HG02623 (cell line): ENCODE measurements around the gene RNF150.

ENCODE experiments used
- ATAC-seq: cut with Tn5 transposase; IDR thresholded peaks from one replicate; pipeline ENCODE4 v1.9.1; 2021; ENCODE audit warnings: moderate library complexity; ENCODE audit not compliant: unreplicated experiment

Gene RNF150

DNA sequence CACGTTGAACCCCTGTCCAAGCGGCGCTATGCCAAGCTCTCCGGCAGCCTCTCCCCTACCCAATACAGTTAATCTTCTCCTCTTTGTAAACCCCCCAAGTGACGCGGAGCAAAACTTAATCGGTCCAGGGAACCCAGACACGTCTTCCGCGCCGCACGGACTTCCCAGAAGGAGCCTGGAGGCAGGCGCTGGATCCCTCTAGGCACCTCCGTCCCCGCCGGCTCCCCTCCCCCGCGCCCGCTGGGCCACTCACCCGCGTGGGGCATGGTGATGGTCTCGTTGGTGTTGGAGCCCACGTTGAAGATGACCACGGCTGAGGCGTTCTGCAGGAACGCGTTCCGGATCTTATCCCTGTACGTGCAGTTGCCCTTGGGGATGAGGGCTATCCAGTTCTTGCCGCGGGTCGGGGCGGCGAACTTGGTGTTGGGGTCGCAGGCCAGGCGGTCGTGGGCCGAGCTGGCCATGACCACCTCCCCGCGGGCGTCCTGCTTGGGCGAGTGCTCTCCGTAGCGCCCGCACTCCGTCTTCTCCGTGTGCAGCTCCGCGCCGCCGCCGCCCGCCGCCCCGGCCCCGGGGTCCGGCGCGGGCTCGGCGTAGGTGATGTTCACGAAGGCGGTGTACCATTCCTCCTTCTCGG lies 1.1 kb downstream of the RNF150 start:
- no peak for ATAC-seq

GRCh38 chr4:141131723-141132071 lies 1.6 kb downstream of the RNF150 start:
- ATAC-seq, result no peak

- no peak for ATAC-seq
Observed at GRCh38 chr4:141130947-141131605, 2.2 kb downstream of the RNF150 start.

DNA sequence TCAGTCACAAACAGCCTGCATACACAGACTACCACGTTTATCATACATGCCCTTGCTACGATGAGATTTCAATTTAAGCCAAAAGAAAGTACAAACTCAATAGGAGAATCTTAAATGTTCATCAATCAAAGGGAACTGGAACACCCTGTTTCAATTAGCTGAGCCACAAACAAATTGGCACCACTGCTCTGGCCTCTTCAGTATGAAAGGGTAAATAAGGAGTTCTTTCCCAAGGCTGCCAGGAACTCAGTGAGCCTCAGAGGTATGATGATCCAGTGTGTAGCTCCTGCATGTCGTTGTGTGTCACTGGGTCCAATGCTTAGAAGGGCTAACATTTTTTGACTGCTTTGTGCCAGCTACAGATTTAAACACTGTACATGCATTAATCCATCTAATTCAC lies 5.4 kb downstream of the RNF150 start:
- ATAC-seq, result no peak

- no peak for ATAC-seq
Observed at GRCh38 chr4:141126769-141127168, 6.5 kb downstream of the RNF150 start.

DNA sequence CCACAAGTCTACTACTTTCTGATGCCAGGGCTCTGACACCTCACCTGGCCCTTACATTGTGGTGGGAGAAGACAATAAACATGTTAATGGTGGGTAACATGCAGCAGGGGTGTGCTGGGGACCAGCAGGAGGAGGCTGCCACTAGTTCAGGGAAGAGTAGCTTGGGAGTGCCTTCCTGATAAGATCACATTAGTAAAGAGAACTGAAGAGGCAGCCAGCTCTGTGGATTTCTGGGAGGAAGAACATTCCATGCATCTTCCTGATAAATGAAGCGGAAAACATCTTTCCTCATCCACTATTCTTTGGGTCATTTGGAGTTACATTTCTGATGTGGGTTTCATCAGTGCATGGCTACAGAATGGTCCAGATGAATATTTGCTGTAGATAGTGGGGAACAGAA lies 9.0 kb downstream of the RNF150 start:
- no peak for ATAC-seq

DNA sequence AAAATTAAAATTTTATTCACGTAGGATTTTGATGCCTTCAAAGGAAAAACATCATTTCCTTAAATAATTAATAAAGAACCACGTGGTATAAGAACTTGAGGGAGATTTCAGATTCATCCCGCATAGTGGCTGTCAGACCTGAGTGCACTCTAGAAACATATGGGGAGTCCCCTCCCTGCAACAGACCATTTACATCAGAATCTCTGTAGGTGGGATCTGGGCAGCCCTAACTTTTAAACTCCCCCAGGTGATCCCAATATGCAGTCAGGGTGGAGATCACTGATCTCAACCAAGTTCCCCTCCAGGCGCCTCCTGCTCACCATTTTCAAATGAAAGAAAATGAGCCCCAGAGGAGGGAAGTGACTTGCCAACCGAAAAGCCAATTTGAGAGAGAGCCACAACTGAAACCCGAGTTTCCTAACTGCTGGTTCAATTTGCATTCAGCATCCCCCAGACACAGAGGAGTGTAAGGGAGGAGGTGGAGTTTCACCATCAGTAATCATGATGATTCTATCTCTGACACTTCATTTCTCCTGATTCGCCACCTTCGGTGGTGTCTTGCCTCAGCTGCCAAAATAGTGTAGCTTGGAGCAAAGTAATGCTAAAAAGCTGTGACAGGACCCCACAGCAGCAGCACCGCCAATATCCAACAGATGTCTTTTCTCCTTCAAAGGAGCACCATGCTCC lies 11.4 kb downstream of the RNF150 start:
- ATAC-seq, result peak; percentile 84

DNA sequence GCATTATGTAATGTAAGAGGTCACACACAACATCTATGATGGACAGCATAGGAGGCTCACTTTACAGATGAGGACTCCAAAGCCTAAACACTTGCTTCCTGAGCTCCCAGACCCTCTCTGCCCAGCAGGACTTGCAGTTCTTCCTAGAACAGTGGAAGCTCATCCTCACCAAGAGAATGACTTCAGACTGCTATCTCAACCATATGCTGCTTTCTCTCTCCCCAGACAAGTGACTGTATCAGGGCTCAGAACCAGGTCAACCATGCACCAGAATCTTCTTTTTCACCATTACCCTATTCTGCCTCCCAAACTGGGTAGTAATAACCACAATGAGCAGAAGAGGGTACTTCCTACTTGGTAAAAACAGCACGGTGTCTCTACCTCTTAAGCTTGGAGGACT lies 12.2 kb downstream of the RNF150 start:
- no peak for ATAC-seq

DNA sequence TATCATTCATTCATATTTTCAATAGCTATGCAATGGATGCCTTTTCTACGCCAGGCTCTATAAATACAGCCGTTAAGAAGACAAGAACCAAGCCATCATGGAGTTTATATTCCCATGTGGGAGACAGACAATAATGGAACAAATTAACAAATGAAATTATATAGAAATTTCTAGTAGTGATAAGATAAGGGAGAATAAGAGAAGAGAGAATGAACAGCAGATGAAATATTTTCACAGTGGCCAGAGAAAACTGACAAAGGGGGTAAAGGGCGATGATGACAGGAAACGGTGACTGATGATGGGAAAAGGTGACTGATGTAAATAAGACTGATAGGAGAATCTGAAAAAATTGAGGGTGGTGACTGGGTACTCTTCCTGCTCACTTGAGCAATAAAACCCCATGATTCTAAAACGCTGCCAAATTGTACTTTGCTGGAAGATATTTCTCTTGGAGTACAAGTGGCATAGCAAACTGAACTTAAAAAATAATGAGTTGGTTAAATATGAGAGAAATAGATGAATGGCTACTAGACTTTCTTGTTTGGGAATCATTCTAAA lies 13.2 kb downstream of the RNF150 start:
- no peak for ATAC-seq

DNA sequence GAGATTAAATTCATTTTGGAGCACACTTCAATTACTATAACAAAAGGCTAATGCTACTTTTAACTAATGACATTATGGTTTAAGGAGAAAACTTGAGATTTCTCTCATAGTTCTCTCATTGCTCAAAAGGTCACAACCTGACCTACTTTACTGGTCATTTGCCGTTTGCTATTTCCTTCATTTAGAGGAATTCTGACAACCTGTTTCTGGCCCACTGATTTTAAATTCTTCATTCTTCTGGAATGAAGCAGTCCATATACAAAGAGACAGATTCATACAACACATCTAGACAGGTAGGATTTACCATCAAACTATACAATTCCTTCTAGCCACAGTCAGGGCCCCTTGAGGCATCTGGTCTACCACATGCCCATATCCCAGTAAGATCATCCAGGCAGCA lies 14.2 kb downstream of the RNF150 start:
- no peak for ATAC-seq

- ATAC-seq, result no peak
Observed at GRCh38 chr4:141118381-141118780, 14.9 kb downstream of the RNF150 start.

DNA sequence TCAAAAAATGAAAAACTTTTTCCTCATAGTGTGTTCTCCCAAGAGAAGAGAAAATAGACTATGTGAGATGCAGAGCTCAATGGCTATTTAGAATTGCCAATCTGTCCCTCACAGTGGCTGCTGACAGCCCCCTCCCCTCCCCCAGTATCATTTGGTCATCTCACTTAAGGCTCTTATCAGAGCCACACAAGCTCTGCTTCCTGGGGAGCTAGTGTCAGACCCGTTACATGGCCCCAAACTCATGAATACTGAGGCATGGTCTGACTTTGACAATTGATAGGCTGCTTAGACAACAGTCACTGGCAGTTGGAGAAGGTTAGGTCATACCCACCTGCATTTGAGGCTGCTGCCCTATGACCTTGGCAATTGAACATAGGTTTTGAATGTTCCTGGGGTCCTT lies 15.3 kb downstream of the RNF150 start:
- ATAC-seq, result no peak

DNA sequence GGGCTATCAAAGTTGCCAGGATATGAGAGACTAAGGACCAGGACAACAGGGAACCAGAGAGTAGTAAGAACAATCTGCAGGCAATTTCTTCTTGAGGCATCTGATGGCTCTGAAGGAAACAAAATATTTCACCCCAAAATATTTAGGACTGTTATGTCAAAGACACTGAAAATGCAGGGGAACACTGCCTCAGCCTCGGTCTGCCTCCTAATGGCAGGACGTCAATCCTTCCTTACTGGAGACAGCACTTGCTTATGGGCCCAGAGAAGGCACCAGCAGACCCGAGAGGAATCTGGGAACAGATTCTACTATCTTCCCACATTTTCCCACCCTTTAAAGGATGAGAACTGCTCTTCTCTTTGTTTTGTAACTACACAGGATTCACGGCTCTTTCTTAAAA lies 23.3 kb downstream of the RNF150 start:
- ATAC-seq, result no peak

DNA sequence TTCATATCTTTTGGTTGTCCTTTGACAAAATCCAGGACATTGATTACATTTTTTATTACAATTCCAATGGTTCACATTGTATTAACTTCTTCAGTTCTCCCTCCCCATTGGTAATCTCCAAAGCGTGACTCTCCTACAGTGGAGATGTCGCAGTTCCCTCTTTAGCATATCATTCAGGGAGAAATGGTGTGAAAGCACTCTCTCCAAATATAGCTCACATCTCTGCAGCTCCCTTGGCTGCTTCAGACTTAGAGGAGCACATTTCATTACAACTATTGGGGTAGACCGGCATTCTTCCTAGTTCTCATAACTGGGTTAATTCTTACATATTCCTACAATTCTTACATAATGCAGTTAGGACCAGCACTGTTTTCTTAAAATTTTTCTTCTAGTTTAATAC lies 25.3 kb downstream of the RNF150 start:
- ATAC-seq, result no peak

- no peak for ATAC-seq
Observed at GRCh38 chr4:141102367-141102766, 30.9 kb downstream of the RNF150 start.

- ATAC-seq, result no peak
Observed at GRCh38 chr4:141101511-141101910, 31.8 kb downstream of the RNF150 start.

DNA sequence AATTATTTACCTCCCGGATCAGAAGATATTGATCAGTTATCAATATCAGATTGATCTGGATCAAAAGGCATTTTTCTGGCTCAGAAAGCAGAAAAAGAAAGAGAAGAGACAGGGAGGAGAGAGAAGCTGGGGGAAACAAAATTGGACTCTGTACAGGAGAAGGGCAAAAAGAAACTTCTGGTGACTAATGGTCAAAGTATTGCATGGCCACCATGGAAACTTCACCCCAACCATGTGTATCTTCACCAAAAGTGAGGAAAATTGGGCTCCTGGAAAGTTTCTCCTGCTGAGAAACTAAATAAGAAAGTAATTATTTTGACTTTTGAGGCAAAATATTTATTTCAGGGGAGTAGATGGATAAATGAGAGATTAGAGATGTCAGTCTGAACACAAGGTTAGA lies 33.9 kb downstream of the RNF150 start:
- ATAC-seq, result no peak

GRCh38 chr4:141098163-141098562 lies 35.1 kb downstream of the RNF150 start:
- no peak for ATAC-seq

DNA sequence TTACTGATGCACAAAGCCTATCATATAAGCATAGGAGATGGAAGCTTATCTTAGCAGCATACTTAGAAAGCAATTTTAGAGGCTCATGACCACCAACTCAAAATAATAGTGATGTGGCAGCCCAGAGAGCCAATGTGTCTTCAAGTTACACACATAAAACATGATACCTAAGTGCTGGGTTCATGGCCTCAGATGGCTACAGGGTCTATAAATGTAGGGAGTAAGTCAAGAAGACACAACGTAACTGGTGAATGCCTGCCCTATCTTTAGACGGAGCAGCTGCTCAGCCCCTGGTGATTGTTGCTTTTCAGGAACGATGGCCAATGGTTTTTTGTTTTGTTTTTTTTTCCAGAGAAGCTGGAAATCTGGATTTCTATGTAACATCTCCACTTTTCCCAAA lies 42.8 kb downstream of the RNF150 start:
- ATAC-seq, result no peak

DNA sequence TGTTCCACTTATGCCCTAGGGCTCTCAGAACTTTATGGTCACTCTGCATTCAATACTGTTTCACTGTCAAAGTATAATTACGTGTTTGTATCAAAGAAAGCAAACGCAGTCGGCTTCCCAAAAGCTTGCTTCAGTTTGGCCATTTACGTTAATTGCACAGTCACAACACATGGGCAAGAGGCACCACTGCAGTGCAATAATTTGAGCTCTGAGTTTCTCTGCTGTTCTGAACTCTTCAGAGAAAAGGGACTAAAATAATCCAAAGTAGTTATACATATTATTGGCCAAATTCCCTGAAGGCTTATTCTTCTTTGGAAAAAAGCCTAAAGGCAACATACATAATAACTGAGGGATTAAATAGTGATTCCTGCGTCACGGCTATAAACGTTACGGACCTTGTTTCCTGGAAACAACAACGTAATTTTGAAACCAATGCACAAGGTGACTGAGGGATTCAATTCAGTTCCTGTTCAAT lies 51.3 kb downstream of the RNF150 start:
- no peak for ATAC-seq

DNA sequence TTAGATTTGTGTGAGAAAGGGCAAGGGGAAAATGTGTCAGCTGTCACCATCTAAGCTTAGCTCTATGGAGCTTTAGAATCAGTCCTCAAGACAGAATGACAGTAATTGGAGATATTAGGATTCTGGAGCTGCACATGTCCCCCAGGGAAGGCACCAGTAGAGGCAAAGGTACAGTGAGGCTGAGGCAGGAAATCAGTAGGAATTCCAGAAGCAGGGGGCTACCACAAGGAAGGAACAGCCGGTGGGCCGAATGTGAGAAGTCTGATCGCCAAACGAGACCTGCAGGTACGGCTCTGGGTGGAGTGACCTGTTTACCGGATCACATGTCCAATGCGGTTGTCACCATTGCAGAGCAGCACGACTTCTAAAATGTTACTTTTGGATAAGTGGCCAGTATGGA lies 52.6 kb downstream of the RNF150 start:
- no peak for ATAC-seq

- ATAC-seq, result no peak
Observed at GRCh38 chr4:141079393-141079930, 53.8 kb downstream of the RNF150 start.
